Endothelial cell of umbilical vein (primary cell): ENCODE measurements around the gene ZC2HC1B. TPM values are rescaled to one million over a fixed set of nuclear protein-coding genes. Genes with fewer than 3 reads are reported as not detected.

Experiments
- BruUV-seq: library from RNA; stranded (reverse); fragments of 400-500 nt; replicated peaks from 2 replicates; lab custom pipeline; 2021; lab: Mats Ljungman, UMichigan
- CTCF ChIA-PET: fragments of 300-600, 350-600 bp; sonication (Branson Sonifier 250); formaldehyde crosslinking; loops from one replicate; lab custom pipeline; 2021; ENCODE audit warnings: antibody characterized with exemption, inconsistent platforms; lab: Charles Lee
- POLR2A ChIA-PET: fragments of 300-600, 350-600 bp; sonication (Branson Sonifier 250); formaldehyde crosslinking; loops from one replicate; lab custom pipeline; 2021; ENCODE audit warnings: antibody characterized with exemption, inconsistent platforms; lab: Charles Lee
- DNase-seq: peaks from one replicate; pipeline ENCODE4 v3.0.0-alpha.2; 2011; ENCODE audit warnings: low read depth, low spot score
- FAIRE-seq: peaks from 2 replicates; lab custom pipeline; 2011; peaks lifted over from hg19 to GRCh38; lab: Jason Lieb, UNC
- H2AFZ ChIP-seq: 2 replicates; pipeline ENCODE4 v1.6.0; 2012; ENCODE audit warnings: low read depth, low read length, control low read depth, inconsistent platforms
- H3K27ac ChIP-seq: 2 replicates; pipeline ENCODE4 v1.5.1; 2011; ENCODE audit warnings: low read depth, mild to moderate bottlenecking, control low read depth, low read length, moderate library complexity; ENCODE audit not compliant: insufficient read depth
- H3K27me3 ChIP-seq, 2 experiments: 2 replicates each; pipeline versions ENCODE4 v1.6.0 to v1.6.1; 2011; ENCODE audit warnings: low read length in 2 of 2, mixed read lengths in 1 of 2; ENCODE audit not compliant: control insufficient read depth in 2 of 2, insufficient read depth in 2 of 2
- H3K36me3 ChIP-seq, 2 experiments: 2 replicates in 1 of 2; 3 replicates in 1 of 2; pipeline ENCODE4 v1.5.1; 2011; ENCODE audit warnings: low read length in 2 of 2, mild to moderate bottlenecking in 1 of 2, moderate library complexity in 1 of 2; ENCODE audit not compliant: control insufficient read depth in 2 of 2, insufficient read depth in 2 of 2; ENCODE audit errors: extremely low read depth in 1 of 2
- H3K4me1 ChIP-seq: 3 replicates; pipeline ENCODE4 v1.5.1; 2011; ENCODE audit warnings: mild to moderate bottlenecking, low read length; ENCODE audit not compliant: control insufficient read depth, insufficient read depth; ENCODE audit errors: extremely low read depth
- H3K4me2 ChIP-seq: 2 replicates; pipeline ENCODE4 v1.6.1; 2011; ENCODE audit warnings: low read length, control low read depth, mixed read lengths; ENCODE audit not compliant: insufficient read depth
- H3K4me3 ChIP-seq, 3 experiments: fragments of 200-600 bp in 1 of 3; sonication (generic), shearing (Covaris generic) in 1 of 3; replicated peaks in 1 of 3; 2 replicates each; pipeline ENCODE4 v1.5.1; 2011 to 2016; ENCODE audit warnings: control low read depth in 3 of 3, low read length in 3 of 3, mild to moderate bottlenecking in 2 of 3, inconsistent platforms in 1 of 3, low read depth in 1 of 3, moderate library complexity in 1 of 3; ENCODE audit not compliant: insufficient read depth in 1 of 3
- H3K79me2 ChIP-seq: 2 replicates; pipeline ENCODE4 v1.6.0; 2012; ENCODE audit warnings: low read length, inconsistent platforms; ENCODE audit not compliant: control insufficient read depth, insufficient read depth
- H3K9ac ChIP-seq: replicated peaks from 2 replicates; pipeline ENCODE3; 2011; ENCODE audit warnings: low read length, control low read depth; ENCODE audit not compliant: insufficient read depth; ENCODE audit errors: extremely low read depth
- H3K9me1 ChIP-seq: replicated peaks from 3 replicates; pipeline ENCODE4 v1.6.0; 2011; ENCODE audit warnings: mild to moderate bottlenecking, low read length; ENCODE audit not compliant: control insufficient read depth, insufficient read depth; ENCODE audit errors: extremely low read depth
- H3K9me3 ChIP-seq: replicated peaks from 2 replicates; pipeline ENCODE4 v1.5.1; 2012; ENCODE audit warnings: low read length, inconsistent platforms; ENCODE audit not compliant: control insufficient read depth, insufficient read depth
- H4K20me1 ChIP-seq: replicated peaks from 2 replicates; pipeline ENCODE3; 2011; ENCODE audit warnings: mild to moderate bottlenecking, low read length; ENCODE audit not compliant: control insufficient read depth, insufficient read depth; ENCODE audit errors: extremely low read depth
- EZH2 ChIP-seq: IDR thresholded peaks from 2 replicates; pipeline ENCODE4 v1.6.1; 2012; ENCODE audit warnings: borderline replicate concordance, low read depth, mild to moderate bottlenecking, moderate library complexity, low read length, inconsistent platforms; ENCODE audit not compliant: severe bottlenecking
- FOS ChIP-seq: IDR thresholded peaks from 2 replicates; pipeline ENCODE4 v1.6.1; 2011; ENCODE audit warnings: mild to moderate bottlenecking, low read length, moderate library complexity, borderline replicate concordance; ENCODE audit not compliant: insufficient read depth
- GATA2 ChIP-seq: IDR thresholded peaks from 2 replicates; pipeline ENCODE4 v1.7.0; 2011; ENCODE audit warnings: low read depth, mild to moderate bottlenecking, moderate library complexity, mixed read lengths, low read length; ENCODE audit not compliant: insufficient read length, insufficient read depth
- JUN ChIP-seq: IDR thresholded peaks from 2 replicates; pipeline ENCODE4 v1.6.1; 2011; ENCODE audit warnings: borderline replicate concordance, low read depth; ENCODE audit not compliant: insufficient read length, insufficient read depth
- MYC ChIP-seq: IDR thresholded peaks from one replicate; pipeline ENCODE4 v1.6.1; 2011; ENCODE audit warnings: mild to moderate bottlenecking, low read depth, low read length
- POLR2A ChIP-seq: IDR thresholded peaks from 2 replicates; pipeline ENCODE4 v1.6.1; 2012; ENCODE audit warnings: low read depth, mild to moderate bottlenecking, control low read depth, low read length
- POLR2AphosphoS5 ChIP-seq: IDR thresholded peaks from 2 replicates; pipeline ENCODE4 v1.6.1; 2012; ENCODE audit warnings: low read depth, mild to moderate bottlenecking, control low read depth, low read length, moderate library complexity; ENCODE audit not compliant: insufficient read depth
- dilution Hi-C: fragments of 300-500 bp; cut with MboI; formaldehyde crosslinking; loops from one replicate; pipeline ENCODE4 v1.15.0; 2019; ENCODE audit warnings: low sequenced_read_pairs; ENCODE audit not compliant: extremely low pct_ligation_motif_present
- intact Hi-C: fragments of 100-400 bp; cut with micrococcal nuclease; formaldehyde crosslinking; loops from one replicate; pipeline ENCODE4 v1.10.0; 2022
- polyA plus RNA-seq, 4 experiments: library from polyadenylated mRNA; depleted of rRNA in 3 of 4; stranded (reverse) in 3 of 4; unstranded in 1 of 4; fragments of >200 nt; gene quantifications; 2 replicates each; pipeline versions ENCODE4 v1.2.1 to v1.2.3, GENCODE V29; 2011 to 2012; ENCODE audit warnings: missing spikeins in 1 of 4
- total RNA-seq: library from RNA; stranded (reverse); gene quantifications from 2 replicates; pipeline ENCODE4 v1.2.3, GENCODE V29; 2021
- TF ChIP-seq, protein P1 (sequence below): IDR thresholded peaks from 2 replicates; pipeline ENCODE4 v1.6.1; 2011; ENCODE audit not compliant: insufficient read depth, insufficient read length
- TF ChIP-seq, protein P2 (sequence below), 2 donors: IDR thresholded peaks; 1 replicate in 1 of 2; 2 replicates in 1 of 2; pipeline ENCODE4 v1.5.1; 2011; ENCODE audit warnings: low read length in 2 of 2, mild to moderate bottlenecking in 2 of 2, moderate library complexity in 2 of 2, control low read depth in 1 of 2, inconsistent platforms in 1 of 2, low read depth in 1 of 2; ENCODE audit not compliant: insufficient read depth in 1 of 2; ENCODE audit errors: extremely low read depth in 1 of 2

ZC2HC1B gene
- total and polyA plus RNA-seq, 2 donors (not counting 3 experiments of a cell fraction or from before 2014, with no cell fraction given): not detected

DNA sequence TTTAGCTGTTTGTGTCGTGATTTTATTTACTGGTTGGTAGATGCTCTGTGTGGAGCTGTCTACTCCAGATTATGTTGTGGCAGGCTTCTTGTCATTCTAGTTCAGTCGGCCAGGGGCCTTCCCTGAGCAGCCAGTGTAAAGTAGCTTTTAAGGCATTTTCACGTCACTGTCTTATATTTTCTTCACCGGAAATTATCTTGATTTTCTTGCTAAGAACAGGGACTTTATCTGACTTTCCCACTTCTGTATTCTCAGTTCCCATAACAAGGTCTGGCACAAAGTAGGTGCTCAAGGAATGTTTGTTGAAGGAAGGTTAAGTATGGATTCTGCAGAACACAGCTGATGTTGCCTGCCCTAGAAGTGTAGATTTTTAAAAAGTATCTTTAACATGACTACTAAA lies 20.3 kb upstream of the ZC2HC1B start:
- Histone ChIP-seq H3K27me3 (no peaks in the 10 kb centered on the region), H3K79me2 (peaks cover 34% of the 10 kb centered on the region), H3K4me1 (peaks cover 9% of the 10 kb centered on the region), H3K9me3 (no peaks in the 10 kb centered on the region), H3K27ac (peak overlapping the region; percentile 90), H3K9me1 (no peaks in the 10 kb centered on the region), H3K36me3 (peaks cover 18 to 29% of the 10 kb centered on the region in 2 experiments), H2AFZ (no peak overlapping the region), H3K9ac (peak overlapping the region; percentile 91), H4K20me1 (no peaks in the 10 kb centered on the region), H3K4me2 (peak overlapping the region; percentile 94), H3K4me3 (peak overlapping the region; percentile 45 to 82 (median 46))
- intact Hi-C loops (no loop called here), dilution Hi-C loops (no loop called here)
- POLR2A ChIA-PET: interaction anchor here (1.1 to 1.4 kb wide), 2 partner anchors 22 to 269 kb away, joined by 3 to 11 read pairs; no protein-coding TSS in a partner anchor
- DNase-seq (no peak), FAIRE-seq (no peak)
- no TSS peak for BruUV-seq
- CTCF ChIA-PET: interaction anchor here (0.8 to 4.2 kb wide), 7 partner anchors 22 to 268 kb away, joined by 3 to 40 read pairs (median 4); no protein-coding TSS in a partner anchor
- TF ChIP-seq JUN (no peak), EZH2 (no peak), POLR2A (no peak), GATA2 (no peak), POLR2AphosphoS5 (no peak), FOS (no peak), MYC (no peak)
- TF ChIP-seq, protein P1, sequence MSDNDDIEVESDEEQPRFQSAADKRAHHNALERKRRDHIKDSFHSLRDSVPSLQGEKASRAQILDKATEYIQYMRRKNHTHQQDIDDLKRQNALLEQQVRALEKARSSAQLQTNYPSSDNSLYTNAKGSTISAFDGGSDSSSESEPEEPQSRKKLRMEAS: no peak
- TF ChIP-seq, protein P2, sequence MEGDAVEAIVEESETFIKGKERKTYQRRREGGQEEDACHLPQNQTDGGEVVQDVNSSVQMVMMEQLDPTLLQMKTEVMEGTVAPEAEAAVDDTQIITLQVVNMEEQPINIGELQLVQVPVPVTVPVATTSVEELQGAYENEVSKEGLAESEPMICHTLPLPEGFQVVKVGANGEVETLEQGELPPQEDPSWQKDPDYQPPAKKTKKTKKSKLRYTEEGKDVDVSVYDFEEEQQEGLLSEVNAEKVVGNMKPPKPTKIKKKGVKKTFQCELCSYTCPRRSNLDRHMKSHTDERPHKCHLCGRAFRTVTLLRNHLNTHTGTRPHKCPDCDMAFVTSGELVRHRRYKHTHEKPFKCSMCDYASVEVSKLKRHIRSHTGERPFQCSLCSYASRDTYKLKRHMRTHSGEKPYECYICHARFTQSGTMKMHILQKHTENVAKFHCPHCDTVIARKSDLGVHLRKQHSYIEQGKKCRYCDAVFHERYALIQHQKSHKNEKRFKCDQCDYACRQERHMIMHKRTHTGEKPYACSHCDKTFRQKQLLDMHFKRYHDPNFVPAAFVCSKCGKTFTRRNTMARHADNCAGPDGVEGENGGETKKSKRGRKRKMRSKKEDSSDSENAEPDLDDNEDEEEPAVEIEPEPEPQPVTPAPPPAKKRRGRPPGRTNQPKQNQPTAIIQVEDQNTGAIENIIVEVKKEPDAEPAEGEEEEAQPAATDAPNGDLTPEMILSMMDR (IDR thresholded peaks at IDR 0.05; ENCODE audit: extremely low read depth in 1 of 2, insufficient read depth in 1 of 2, low read depth in 1 of 2, low read length in 2 of 2): no peak
